Left renal pelvis (tissue), 4 donors: Measurements from ENCODE around the gene FIGNL2. TPM values are rescaled to one million over a fixed set of nuclear protein-coding genes. Genes with fewer than 3 reads are reported as not detected.
"Not testable (repeated sequence)": the region's sequence is repeated elsewhere in the genome, so short reads cannot be mapped to it uniquely, and the experiment has no call there.

Source experiments
- DNase-seq, 4 donors: peaks; one replicate each; pipeline ENCODE4 v3.0.0-alpha.2; 2013; ENCODE audit warnings: low read depth in 4 of 4, low spot score in 3 of 4
- polyA plus RNA-seq, 4 donors: library from polyadenylated mRNA; unstranded; fragments of 120-200 nt; gene quantifications; one replicate each; pipeline ENCODE4 v1.2.1, GENCODE V29; 2013; ENCODE audit not compliant: insufficient read length in 4 of 4

FIGNL2 gene
- polyA plus RNA-seq, 4 donors, result 2.8 to 5.5 (median 3.9) TPM

DNA sequence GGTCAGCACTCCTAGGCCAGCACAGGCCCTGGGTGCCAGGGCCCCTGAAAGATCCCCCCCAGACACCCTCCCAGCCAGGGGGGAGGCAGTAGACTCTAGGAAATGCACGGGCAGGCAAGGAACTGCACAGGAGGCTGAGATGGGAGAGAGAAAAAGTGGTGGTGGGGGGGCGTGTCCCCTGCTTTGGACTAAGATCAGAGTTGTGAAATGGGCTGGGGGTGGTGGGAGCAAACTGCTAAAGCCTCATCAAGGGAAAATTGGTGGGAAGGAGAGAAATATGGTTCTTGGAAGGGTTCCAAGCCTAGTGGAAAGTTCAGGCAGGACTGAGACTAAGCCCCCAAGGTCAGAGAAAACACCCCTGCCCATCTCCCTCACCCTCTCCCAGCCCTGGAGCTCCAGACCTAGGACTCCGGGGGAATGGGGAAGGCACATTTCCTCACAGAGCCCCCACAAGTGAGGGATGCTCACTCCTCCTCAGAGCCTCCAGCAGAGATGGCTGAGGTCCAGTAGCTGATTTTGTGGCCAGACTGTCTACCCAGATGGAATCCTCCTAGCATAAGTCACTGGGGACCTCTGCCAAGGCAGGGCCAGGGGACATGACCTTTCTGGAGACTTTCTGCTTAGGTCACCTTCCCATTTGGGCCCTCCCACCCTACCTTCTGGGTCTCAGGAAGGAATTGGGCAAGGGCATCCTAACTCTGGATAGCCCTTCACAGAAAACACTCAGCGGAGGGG lies 29.8 kb downstream of the FIGNL2 start:
- no peak for DNase-seq

DNA sequence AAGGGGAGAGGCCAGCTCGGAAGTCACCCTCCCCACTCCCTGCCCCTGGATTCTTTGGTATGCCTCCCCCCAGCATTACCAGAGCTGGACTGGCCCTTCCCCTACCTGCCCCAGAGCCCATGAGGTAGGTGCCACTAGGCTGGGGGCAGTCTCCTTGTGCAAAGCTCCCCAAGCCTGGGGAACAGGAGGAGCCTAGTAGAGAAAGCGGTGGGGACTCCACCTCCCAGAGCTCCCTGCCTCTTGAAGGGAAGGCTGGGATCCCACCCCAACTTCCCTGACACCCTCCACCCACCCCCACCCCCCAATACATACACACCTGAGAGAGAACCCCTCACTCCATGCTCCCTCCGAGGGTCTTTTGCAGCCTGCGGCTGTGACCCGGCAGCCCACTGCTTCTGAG lies 30.4 kb downstream of the FIGNL2 start:
- DNase-seq, result no peak

DNA sequence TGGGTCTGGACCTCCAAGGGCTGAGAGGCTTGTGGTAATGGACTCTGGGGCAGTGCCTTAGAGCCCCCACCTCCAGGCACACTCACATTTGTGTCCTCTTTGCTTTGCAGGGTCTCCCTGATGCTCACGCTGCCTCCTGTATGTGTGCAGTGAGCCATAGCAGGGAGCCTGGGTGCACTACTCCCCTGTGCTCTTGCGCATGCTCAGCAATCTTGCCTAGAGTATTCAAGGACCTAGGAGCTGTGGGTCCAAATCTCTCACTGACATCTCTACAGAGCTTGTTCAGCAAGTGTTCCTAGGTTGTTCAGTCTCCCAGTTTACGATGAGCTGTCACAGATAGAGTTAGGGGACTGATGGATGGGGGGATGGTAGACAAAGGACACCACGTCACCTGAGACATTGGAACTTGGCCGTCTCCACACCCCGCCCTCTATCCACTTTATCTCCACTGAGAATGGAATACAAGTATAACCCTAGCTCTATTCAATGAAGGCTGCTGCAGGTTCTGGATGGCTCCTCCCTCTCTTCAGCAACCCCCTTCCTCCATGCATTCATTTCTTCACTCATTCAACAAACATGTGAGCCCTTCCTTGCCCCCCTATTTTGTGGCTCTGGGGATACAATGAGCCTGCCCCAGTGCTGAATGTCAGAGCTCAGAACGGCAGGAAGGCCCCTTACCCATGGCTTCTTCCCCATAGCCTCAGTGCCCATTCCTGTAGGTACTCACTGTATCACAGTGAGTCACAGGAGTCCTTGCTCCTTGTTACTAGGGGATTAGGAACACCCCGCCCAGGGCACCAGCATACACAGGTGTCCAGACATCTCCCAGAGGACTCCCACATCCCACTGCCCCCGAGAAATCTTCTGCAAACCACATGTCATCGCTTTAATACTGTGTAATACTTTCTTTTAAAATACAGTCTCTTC lies 31.2 kb downstream of the FIGNL2 start:
- DNase-seq, result no peak

DNA sequence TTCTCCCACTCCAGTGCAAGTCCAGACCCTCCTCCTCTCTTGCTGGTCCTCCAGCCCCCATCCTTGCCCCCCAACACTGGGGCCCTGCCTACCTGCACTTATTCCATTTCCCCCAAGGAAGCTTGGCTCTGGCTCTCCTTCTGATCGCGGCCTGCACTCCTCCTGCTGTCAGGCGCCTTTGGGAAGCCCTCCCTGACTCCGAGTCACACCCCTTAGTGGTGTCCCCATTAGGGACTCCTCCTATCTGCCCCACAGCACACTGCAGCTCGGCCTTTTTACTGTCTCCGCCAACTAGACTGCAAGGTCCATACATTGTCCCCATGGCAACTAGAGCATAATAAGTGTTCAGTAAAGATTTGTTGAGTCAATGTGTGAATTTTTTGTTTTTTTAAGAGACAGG lies 32.9 kb downstream of the FIGNL2 start:
- DNase-seq, result no peak

DNA sequence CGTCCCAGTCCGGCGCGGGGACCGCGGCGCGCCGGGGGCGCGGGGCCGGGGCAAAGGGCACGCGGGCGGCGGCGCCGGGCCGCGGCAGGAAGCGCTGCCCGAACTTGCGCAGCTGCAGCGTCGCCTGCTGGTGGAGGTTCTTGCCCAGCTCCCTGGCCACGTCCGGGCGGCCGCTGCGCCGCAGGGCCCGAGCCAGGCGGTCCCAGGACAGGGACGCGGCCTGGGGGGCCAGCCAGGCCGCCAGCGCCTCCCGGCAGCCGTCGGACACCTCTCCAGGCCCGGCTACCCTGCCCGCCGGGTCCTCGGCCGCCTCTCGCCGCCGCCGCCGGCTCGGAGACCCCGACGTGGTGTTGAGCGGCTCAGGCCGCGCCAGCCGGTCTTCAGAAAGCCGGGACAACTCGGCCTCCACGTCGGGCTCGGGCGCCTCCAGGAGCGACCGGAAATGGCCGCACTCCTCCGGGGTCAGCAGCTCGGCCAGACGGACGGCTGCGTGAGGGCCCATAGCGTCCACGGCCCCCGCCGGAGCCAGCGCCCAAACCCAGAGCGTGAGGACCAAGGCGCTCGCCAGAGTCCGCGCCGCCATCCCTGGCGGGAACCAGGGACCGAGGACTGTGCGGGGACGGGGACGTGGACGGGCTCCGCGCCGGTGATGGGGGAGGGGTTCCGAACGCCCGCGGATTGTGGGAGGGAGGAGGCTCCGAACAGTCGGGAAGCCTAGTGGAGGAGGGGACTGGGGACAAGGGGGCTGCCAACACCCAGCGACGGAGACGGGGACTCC lies 34.0 kb downstream of the FIGNL2 start:
- DNase-seq, result peak in 1 of 4 donors; percentile 69

DNA sequence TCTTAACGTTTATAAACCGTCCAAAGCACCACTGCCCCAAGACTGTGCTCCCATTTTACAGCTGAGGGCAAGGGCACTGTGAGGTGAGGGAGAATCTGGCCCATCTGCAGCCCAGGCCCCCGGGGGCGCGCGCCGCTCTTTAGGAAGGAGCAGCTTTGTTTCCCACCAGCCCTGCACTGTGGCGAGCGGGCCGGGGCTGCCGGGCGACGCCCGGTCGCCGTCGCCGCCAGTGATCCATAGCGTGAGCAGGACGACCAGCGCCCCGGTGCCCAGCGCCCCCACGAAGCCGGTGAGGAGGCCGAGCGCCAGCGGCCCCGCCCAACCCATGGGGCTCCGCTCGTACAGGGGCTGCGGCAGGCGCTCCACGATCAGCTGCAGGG lies 34.6 kb downstream of the FIGNL2 start:
- no peak for DNase-seq

DNA sequence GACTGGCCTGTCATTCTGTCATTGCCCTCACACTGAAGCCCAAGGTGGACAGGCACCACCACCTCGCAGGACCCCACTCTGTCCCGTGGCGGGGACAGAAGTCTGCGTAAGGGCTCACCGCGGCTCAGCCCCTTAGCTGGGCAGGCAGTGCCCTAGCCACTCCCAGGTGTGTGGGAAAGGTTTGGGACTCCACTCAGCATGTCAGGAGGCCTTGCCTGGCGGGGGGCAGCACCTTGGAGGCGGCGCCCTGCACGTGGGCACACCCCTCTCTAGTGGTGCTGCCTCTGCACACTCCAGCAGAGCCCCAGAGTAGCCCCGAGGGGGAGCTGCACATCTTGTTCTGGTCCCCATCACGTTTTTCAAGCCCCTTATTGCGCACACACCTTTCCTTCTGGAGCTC lies 35.6 kb downstream of the FIGNL2 start:
- no peak for DNase-seq

DNA sequence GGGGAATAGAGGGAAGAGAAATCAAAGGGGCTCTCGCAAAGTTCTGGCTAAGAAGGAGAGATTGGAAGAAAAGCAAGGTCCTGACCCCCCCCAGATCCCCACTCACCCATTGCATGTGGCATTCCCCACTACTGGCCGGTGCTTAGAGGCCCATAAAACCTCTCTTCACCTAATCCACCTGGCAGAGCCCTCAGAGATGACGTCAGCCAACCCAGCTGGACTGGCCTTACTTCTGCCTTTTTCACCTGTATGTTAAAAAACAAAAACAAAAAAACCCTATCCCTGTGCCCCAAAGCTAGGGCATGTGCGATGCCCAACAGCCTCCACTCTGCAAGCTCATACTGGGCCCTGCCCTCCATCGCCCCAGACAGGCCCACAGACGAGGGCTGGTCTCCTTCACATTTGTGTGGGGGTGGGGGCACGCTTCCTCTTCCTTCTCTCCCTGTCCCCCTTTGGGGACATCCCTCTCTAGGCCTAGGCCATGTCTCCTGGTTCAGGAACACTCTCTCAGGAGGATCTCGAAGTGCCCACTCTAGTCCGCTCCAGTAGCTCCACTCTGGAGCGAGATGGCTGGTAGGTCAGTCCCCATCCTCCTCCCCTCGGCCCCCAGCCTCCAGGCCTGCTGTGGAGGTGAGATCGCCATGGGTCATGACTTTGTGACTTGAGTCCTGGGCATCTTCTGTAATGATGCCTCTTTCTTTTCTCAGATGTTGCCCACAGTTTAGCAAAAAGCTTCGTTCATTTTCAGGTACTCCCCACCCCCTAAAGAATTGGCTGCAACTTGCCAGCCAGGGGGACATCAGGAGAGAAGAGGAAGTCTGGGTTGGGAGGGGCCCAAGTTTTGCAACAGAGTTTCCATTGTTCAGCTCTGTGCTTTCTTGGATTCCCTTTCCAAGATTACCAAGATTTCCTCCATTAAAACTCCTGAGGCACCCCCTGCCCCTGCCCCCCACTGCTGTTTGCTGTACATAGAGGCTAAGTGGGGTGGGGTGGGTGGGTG lies 37.0 kb downstream of the FIGNL2 start:
- no peak for DNase-seq

DNA sequence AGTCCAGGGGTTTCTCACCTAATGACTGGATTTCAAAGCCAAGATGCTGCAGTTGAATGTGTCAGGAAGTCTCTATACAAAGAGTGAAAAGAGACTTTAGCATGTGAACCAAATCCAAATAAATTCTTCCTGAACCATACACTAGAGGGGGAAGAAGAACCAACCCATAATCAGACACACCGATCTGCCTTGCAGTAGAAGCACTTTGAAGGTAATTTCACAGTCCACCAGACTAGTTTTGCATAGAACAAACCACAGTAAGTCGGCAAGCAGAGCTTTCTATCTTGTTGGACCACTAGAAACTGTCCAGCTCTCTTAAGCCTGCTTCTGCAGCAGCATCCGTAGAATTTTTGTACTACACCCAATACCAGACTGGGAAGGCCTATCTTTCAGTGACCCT lies 39.3 kb downstream of the FIGNL2 start:
- DNase-seq, result no peak

DNA sequence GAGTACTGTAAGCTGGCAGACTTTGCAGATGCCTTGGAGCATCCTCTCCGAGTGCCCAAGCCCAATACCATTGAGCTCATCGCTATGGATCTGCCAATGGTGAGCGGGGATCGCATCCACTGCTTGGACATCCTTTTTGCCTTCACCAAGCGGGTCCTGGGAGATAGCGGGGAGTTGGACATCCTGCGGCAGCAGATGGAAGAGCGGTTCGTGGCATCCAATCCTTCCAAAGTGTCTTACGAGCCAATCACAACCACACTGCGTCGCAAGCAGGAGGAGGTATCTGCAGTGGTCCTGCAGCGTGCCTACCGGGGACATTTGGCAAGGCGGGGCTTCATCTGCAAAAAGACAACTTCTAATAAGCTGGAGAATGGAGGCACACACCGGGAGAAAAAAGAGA lies 41.6 kb downstream of the FIGNL2 start:
- DNase-seq, result no peak

DNA sequence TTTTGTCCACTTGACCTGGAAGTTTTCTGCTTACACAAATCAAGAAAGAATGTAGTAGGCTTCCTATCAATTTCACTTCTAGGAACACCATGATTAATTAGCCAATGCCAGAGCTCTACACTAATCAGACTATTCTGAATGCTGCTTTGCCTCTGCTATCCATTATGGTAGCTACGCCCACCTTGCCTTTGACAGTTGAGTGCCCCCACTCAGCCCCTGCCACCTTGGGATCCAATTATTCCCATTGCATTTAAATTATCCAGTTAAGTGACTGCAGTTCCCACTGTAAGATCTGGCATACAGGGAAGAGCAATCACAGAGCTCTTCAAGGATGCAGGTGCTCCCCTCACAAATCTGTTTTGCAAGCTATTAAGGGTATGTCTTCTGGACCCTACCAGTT lies 47.5 kb downstream of the FIGNL2 start:
- no peak for DNase-seq

DNA sequence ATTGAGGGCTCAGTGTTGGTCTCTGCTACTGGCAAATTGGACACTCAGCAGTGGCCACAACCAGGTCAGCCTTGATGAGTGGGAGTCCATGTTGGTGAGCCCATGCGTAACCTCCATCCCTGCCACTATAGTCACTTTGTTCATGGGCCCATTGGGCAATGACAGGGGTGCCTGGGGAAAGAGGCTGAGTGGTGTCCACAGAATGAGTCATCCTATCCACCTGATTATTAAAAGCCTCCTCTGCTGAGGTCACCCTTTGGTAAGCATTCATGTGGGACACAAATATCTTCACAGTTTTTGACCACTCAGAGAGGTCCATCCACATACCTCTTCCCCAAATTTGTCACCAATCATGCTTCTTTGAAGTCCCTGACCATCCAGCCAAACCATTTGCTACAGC lies 50.0 kb downstream of the FIGNL2 start:
- no peak for DNase-seq

DNA sequence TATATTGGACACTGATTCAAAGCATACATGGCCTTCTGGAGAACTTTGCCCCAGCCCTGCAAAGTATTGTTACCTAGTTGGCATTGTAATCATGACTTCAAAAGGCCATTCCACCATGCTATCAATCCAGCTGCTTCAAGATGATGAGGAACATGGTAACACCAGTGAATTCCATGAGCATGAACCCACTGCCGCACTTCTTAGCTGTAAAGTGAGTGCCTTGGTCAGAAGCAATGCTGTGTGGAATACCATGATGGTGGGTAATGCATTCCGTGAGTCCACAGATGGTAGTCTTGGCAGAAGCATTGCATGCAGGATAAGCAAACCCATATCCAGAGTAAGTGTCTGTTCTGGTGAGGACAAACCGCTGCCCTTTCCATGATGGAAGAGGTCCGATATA lies 50.5 kb downstream of the FIGNL2 start:
- DNase-seq, result not testable (repeated sequence)

DNA sequence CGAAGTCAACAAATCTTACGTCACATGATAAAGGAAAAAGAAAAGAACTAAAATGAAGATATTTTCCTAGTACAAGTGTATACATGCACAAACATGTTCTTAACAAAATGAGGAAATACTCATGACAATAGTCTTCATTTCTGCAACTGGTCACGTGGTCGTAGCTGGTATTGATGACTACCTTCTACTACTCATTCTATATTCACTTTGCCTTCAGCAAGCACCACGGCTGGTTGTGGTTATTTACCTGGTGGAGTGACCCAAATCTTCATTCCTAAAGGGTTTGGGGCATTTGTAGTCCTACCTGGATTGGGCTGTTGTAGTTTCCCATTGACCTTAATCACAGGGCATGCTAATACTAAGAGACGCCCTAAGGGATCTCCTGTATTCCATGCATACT lies 51.2 kb downstream of the FIGNL2 start:
- DNase-seq, result no peak

DNA sequence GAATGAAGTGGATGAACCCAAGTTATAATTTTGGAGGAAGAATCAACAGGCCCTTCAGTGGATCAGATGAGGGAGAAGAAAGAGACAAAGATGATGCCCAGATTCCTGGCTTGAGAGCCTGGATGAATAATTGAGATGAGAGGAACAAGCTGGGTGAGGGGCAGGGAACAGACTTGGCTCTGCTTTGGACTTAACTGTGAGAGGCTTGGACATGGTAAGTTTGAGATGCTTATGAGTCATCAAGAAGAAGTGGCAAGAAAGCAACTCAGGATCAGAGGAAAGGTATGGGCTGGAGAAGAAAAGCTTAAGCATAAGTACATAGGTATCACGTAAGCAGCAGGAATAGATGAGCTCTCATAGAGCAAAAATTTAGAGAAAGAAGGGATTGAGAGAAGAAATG lies 55.3 kb downstream of the FIGNL2 start:
- DNase-seq, result no peak

DNA sequence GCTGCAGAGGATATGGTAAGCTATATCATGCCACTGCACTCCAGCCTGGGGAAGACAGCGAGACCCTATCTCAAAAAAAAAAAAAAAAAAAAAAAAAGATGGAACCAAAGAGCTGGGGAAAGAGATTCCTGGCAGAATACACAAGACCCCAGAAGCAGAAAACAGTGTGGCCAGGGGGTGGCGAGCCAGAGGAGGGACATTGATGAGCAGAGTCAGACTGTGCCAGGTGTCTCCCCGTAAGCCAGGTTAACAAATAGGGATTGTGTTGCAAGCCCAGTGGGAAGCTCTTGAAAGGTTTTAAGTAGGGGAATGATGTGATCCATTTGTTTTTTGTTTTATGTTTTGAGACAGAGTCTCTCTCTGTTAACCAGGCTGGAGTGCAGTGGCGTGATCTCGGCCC lies 56.1 kb downstream of the FIGNL2 start:
- no peak for DNase-seq

DNA sequence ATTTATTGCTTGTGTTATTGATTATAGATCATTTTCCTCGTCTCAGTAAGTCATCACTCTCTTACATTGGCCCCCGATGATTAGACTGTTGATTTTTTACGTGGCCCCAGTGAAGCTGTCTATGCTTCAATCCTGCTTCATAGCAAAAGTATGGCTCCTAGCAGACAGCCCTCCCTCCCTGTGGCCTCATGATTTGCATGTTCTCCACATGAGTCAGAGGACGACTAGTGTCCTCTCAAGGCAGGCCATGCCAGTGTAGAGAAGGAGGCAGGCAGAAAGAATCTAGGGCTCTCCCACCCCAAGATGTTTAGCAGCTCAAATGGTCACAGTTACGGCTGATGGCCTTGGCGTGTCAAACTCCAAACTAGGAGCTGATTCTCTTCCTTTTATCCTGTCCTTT lies 59.6 kb downstream of the FIGNL2 start:
- no peak for DNase-seq

DNA sequence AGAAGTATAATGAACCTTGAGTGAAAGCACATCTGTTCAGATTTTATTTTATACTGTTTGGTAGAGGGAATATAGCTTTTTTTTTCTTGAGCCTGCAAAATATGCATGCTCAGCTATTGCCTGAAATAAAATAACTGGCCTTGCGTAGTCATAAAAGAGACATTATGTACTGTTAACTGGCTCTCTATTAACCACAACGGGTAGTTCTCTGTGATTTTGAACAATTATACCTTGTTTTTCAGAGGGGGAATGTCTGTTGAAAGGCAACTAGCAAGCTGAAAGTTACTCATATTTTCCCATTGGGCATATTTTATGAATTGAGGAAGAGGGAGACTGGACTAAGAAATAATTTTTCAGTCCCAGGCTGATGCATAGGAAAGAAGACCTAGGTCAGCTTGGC lies 62.6 kb downstream of the FIGNL2 start:
- no peak for DNase-seq

DNA sequence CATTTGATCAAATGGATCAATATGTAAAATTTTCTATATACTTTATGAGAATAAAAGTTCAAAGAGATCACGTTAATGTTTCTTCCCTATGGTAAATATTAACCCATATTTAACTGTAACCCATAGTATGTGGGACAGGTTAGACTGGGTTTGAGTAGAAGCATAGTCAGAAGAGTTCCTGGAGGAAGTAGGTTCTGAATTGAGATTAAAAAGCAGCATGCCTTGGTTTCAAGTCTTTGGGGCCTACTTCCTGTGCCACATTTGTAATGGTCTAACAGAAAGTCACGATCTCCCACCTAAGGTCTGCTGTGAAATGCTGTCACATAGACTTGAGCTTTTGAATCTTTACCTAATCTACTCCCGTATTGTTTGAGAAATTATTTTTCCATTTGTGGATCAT lies 63.8 kb downstream of the FIGNL2 start:
- no peak for DNase-seq

DNA sequence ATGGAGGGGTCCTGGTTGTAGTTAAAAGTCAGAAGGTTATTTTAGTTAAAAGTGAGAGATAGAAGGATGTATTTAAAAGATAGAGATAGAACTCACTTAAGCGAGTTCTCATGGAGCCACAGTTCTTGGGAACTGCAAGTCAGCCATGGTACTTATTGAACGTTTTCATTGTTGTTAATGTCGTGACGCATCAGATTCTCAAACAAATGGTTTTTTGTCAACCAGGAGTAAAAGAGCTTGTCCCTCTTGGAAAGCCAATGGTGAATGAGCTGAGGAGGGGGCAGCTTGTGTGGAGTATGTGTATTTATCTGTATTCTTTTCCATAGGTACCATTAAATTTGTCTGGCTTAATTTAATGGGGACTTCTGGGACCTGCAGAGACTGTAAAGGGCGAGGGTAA lies 68.6 kb downstream of the FIGNL2 start:
- no peak for DNase-seq
